Ammon's horn (tissue), 1 donor: ENCODE data around the gene TTC33.
A peak's percentile ranks its signal among the peaks of the same experiment; 100 is the strongest.

Experiments used
- DNase-seq: peaks from one replicate; pipeline ENCODE4 v3.0.0-alpha.2; 2016; ENCODE audit warnings: low spot score

The TTC33 gene

DNA sequence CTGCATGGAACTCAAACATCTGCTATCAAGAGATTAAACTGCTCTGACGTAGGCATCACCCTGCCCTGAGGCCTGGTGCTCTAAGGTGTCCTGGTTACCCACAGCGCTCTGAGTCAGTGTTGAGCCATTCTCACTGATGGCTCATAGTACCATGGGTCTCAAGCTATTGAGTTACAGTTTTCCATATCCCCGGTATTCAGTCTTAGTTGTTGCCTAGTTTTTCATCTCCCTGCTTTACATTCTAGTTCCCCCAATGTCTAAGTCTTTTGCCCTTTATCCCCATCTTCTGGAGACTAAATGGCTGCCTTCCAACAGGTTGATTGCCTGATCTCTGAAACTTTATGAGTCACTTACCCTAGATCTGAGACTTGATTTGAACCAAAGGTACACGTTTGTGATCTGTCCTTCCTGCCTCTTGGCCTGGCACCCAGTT, 237.3 kb downstream of the TTC33 start:
- no peak for DNase-seq

GRCh38 chr5:40515476-40515875, 240.3 kb downstream of the TTC33 start:
- DNase-seq: no peak

GRCh38 chr5:40514976-40515375, 240.8 kb downstream of the TTC33 start:
- no peak for DNase-seq

GRCh38 chr5:40511801-40512200, 244.0 kb downstream of the TTC33 start:
- no peak for DNase-seq

DNA sequence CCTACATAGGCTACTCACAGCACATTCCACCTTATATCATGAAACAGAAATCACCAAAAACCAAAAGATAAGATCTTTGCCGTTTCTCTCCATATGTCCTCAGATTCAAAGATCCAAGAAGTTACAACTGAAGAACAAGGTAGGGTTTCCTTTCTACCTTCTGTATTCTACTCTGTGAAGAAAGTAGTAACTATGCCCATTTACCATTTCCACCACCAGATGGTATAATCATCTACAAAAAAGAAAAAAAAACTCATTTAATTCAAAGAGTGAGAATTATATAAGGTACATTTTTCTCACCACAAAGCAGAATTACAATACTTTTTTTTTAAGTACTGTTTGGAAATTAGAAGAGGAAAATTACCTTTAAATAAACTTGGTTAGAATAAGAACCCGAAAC, 248.7 kb downstream of the TTC33 start:
- no peak for DNase-seq

DNA sequence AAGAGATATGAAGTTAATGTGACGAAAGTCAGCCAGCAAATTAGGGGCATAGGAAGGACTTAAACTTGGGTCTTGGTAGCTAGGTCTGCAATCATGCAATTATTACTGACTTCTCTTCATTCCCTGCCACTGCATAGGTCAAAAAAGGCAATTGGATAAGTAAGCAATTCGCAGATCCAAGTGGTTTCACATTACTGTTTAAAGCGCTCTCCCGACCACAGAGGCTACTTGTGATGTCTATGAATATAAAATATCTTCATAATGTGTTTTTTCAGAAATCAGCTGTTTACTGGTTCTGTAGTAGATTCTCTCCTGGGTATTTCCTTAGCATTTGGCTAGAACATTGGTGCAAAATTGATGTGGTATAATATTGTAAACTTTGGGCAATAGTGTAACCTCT, 250.7 kb downstream of the TTC33 start:
- DNase-seq: no peak

DNA sequence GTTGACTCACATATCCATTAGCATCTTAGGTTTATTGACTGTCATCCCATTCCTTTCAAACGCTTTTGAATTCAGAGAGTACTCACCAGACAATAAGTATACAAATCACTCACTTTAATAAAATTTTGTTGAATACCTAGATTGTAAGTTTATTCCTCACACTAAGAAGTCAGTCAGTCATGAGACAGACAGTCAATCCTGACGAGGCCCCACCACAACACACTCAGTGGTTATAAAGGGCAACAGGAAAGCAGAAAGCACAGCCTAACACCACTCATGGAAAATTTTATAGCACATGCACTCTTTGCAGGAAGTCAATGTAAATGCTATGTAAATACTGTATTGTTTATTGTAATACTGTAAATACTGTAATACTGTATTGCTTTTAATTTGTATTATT, 252.3 kb downstream of the TTC33 start:
- no peak for DNase-seq

- peak; percentile 13 for DNase-seq
Observed at GRCh38 chr5:40502736-40503135, 253.0 kb downstream of the TTC33 start.

- DNase-seq: no peak
Observed at GRCh38 chr5:40501711-40502444, 253.9 kb downstream of the TTC33 start.

- DNase-seq: no peak
Observed at GRCh38 chr5:40499518-40500273, 256.1 kb downstream of the TTC33 start.

DNA sequence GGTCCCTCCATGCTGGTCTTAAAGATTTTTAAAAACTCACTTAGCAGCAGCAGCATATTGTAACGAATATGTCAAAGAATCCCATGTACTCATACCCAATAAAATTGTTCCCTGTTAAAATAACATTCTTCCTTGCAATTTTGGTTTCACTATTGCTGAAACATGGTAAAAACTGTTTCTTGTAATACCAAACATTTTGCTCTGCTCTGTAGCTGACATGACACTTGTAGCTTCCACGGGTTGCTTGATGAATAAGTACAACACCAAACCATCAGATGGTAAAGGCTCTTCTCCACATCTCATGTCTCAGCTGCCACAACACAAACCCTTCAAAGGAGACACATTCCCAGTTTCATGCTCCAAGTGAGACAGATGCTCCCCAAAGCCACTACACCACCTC, 256.8 kb downstream of the TTC33 start:
- no peak for DNase-seq

DNA sequence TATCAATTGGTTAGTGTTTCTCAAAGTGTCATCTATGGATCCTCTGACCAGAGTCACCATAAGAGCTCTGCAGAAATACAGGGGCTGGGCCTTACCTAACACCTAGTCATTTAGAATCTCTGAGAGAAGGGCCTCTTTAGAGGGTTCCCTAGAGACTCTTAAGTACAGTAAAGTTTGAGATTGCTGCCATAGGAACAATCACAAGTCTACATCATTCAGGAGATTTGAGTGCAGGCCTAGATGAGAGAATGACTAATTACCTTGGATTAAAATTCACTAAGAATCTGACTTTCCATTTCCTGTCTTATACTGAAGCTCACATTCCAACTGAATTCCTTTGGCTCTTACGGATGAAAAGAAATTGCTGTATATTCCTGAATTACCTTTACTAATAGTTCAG, 258.2 kb downstream of the TTC33 start:
- no peak for DNase-seq

- no peak for DNase-seq
Observed at GRCh38 chr5:40495237-40495635, 260.5 kb downstream of the TTC33 start.

DNA sequence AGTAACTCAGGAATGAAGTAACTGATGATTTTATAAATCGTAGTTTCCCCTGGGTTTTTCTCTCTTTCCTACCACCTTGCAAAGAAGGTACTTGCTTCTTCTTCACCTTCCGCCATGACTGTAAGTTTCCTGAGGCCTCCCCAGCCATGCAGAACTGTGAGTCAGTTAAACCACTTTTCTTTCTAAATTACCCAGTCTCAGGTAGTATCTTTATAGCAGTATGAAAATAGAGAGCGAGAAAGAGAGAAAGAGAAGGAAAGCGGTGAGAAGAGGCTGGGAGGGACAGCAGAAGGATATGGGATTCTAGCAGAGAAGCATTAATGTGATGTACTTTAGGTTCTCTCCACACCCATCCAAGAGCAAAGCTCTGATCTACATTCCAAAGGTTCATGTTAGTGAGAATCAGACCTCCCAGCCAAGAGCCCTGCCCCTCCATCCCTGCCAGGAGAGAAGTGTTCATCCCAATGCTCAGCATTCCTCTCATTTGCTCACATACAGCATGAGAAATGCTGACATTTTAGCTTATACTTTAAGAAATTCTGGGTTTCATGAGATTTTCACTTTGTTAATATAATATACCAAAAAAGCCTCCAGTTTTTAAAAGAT, 261.0 kb downstream of the TTC33 start:
- no peak for DNase-seq

DNA sequence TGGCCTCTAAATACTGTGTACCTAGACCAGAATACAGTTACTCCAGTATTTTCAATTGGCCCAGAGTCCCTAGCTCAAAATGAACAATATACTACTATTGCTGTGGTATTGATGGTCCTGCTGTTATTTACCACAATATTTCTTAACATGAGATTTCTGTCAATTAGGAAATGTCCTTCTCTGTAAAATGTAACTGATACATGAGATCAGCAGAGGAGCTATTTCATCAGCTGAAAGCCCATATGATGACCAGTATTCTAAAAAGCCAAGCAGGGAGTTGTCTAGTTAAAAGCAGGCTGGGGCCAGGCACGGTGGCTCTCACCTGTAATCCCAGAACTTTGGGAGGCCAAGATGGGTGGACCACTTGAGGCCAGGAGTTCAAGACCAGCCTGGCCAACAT, 263.7 kb downstream of the TTC33 start:
- no peak for DNase-seq

DNA sequence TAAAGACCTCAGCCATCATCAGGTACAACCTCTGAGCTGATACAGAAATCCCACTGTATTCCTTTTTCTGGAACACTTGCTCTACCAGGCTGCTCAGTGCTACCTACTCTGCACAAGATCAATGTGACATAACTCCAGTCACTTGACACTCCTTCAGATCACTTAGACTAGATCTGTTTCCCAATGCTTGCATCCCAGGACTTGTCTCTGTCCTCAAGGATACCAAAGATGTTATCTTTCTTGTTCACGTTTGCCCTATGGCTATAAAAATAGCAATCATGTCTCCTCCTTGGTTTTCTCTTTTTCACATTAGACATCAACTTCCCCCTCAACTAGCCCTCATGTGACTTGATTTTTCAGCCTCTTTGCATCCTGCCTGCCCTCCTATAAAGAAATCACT, 264.1 kb downstream of the TTC33 start:
- no peak for DNase-seq

- DNase-seq: no peak
Observed at GRCh38 chr5:40490464-40491111, 265.2 kb downstream of the TTC33 start.

GRCh38 chr5:40489421-40489820, 266.3 kb downstream of the TTC33 start:
- DNase-seq: no peak

DNA sequence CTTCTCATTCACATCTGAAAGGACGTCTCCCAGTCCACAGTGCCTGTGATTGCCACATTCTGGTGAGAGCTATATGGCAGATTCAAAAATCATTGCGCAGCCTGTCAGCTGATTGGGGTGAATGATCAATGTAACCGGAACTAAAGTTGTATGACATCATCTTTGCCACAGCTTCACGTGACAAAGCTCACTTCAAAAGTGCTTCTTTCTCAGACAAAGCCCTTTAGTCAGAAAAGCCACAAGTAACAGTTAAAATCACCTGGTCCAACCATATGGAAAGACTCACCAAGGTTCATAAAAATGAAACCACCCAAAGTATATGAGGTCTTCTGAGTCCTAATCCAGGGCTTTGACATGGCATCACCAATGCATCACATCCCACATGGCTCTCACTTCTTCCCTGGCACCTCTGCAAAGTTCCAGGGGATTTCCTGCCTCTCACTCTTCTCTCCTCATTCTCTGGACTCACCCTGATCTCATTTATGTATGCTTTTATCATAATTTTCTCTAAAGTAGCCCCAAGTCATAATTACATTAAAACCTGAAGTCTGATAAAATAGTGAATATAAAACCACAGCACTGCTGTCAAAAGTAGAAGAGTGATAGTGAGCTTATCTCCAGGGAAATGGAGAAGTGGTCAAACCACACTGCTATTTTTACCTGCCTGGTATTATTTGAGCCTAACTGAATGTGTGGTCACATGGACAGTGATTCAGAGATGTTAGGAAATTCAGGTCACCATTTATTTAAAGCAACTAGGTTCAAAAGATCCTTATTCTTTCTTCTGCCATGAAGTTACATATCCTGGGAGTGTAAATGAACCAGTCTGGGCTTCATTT, 269.1 kb downstream of the TTC33 start:
- DNase-seq: peak; percentile 31

GRCh38 chr5:40485021-40485998, 270.5 kb downstream of the TTC33 start:
- DNase-seq: peak; percentile 17

DNA sequence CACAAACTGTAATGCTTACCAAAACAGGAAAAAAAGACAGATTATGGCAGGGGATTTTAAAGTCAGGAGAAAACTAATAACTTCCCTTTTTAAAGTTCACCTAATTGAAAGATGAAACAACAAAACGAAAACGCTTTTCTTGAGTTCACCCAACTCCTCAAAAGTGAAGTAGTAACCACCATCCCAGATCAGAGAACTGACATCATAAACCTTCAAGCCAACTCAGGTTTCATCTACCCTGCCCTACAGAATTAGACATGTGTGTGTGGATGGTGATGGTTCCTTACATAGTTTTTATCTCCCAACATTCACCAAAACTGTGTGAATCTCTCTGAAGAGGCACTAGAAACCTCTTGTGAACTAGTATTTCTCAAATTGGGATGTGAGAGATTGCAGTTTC, 271.3 kb downstream of the TTC33 start:
- DNase-seq: no peak
